LNCAP (cell line): Measurements from ENCODE around the gene SMARCC1.

Source experiments
- TF ChIP-seq, protein P1 (sequence below): fragments of 450-650 bp; IDR thresholded peaks from 2 replicates; pipeline ENCODE4 v1.5.1; 2017; ENCODE audit warnings: mild to moderate bottlenecking

The SMARCC1 gene

GRCh38 chr3:47578691-47579632 is 202.7 kb downstream of the SMARCC1 start, which contains the start of gene CSPG5:
Gene CSPG5, minus strand, starts transcription at chr3:47578865. Its CDS starts 172 bp downstream, at chr3:47578693.
- TF ChIP-seq, protein P1, sequence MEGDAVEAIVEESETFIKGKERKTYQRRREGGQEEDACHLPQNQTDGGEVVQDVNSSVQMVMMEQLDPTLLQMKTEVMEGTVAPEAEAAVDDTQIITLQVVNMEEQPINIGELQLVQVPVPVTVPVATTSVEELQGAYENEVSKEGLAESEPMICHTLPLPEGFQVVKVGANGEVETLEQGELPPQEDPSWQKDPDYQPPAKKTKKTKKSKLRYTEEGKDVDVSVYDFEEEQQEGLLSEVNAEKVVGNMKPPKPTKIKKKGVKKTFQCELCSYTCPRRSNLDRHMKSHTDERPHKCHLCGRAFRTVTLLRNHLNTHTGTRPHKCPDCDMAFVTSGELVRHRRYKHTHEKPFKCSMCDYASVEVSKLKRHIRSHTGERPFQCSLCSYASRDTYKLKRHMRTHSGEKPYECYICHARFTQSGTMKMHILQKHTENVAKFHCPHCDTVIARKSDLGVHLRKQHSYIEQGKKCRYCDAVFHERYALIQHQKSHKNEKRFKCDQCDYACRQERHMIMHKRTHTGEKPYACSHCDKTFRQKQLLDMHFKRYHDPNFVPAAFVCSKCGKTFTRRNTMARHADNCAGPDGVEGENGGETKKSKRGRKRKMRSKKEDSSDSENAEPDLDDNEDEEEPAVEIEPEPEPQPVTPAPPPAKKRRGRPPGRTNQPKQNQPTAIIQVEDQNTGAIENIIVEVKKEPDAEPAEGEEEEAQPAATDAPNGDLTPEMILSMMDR, result no peak

DNA sequence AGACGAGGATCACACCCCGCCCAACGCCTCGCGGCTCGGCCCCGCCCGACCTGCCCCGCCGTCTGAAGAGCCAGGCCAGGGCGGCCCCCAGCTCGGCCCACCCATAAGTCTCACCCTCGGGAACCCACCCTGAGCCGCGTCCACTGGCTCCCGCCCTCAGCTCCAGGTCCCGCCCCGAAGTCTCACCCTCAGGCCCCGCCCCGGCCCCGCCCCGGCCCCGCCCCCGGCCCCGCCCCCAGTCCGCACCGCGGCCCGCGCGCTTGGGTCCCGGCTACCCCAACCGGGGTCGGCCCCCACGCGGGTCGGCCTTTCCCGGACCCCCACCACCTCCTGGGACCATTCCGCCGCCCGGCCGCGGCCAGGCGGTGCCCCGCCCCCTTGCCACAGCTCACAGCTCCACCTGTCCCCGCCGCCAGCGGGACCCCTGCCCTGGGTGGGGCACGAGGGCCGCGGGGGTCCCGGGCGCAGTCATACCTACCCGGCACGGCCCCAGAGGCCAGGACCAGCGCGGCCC is 203.5 kb downstream of the SMARCC1 start:
- TF ChIP-seq, protein P1, result no peak

DNA sequence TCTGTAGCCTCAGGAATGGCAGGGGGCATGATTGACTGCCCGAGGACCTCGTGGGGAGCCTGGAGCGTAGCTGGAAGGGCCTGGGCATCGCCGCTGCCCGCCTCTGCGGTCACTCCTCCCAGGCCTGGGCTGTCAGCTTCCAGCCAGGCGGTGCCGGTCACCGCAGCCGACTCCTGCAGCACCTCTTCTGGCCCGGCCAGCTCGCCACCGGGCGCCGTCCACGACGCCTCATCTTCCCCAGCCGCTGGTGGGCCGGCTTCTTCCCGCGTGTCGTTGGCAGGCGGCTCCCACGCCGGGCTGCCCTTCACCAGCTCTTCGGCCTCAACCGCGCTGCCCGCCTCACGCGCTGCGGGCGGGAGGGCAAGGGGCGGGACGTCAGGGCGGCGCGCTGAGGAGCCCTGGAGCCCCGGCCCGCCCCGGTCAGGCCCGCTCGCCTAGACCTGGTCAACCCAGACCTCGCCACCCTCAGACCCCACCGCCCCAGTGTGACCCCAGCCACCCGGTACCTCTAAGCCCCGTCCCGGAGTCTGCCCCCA is 204.0 kb downstream of the SMARCC1 start:
- TF ChIP-seq, protein P1, result no peak

- TF ChIP-seq, protein P1, result no peak
Measured at GRCh38 chr3:47573190-47574172, 208.2 kb downstream of the SMARCC1 start.

DNA sequence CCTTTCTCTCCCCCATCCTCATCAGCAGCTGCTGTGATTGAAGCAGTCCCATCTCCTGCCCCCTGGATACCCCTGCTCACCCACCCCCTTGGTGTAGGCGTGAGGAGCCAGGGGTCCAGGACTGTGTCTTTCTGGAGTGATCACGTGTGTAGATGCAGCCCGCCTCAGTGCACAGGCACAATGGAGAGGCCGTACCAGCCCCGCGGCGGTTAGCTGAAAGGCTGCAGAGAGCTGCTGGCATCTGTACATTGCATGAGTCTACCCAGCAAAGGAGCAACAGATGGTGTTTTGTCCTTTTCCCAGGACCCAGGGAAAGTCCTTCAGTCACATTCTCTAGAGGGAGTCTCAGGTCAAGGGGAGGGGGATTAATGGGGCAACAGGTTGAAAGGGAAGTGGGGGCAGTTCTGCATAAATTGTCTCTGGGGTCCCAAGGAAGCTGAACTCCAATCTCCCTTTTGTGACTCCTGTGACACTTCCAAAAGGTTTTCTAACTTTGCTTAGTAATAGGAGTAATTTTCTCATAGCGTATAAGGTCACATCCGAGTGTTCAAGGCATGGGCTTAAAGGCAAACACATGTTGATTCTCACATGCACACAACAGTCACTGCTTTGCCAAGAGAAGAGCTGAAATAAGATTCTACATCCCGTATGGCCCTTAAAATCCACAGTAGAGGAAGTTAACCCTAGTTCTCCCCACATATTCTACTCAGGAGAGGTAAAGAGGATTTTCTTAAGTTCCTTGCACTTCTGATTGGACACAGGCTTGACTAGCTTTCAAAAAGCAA is 210.1 kb downstream of the SMARCC1 start:
- TF ChIP-seq, protein P1, result no peak

DNA sequence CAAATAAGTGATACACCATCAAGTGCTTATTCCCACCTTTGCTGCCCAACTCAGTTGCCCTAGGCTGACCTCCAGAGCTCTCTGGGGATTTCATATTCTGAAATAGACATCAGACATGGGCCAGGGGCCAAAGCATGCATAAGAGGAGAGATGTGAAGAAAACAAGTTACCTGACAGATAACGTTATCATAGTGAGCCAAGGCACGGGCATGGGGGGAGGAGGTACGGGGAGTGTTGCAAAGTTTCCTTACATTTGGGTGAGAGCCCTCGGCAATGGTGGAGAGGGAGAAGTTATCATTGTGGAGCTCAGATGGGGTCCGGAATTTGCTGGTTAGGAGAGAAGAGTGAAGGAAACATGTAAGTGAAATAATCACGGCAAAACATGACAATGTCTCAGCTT is 212.8 kb downstream of the SMARCC1 start:
- TF ChIP-seq, protein P1, result no peak
